GM12891 (cell line): ENCODE results near the gene PPIP5K1. TPM values are rescaled to one million over a fixed set of nuclear protein-coding genes. Genes with fewer than 3 reads are reported as not detected.
"Not testable (repeated sequence)": the region's sequence is repeated elsewhere in the genome, so short reads cannot be mapped to it uniquely, and the experiment has no call there.

Experiments used
- DNase-seq: peaks from one replicate; pipeline ENCODE4 v3.0.0; 2011; ENCODE audit warnings: low spot score; ENCODE audit not compliant: insufficient read length
- FAIRE-seq: peaks from 2 replicates; lab custom pipeline; 2011; peaks lifted over from hg19 to GRCh38; lab: Jason Lieb, UNC
- PAX5 ChIP-seq: IDR thresholded peaks from 2 replicates; pipeline ENCODE4 v1.6.1; 2011; ENCODE audit warnings: low read length, moderate library complexity, mild to moderate bottlenecking; ENCODE audit not compliant: insufficient read depth, severe bottlenecking
- POLR2A ChIP-seq: IDR thresholded peaks from 2 replicates; pipeline ENCODE4 v1.6.1; 2011; ENCODE audit warnings: low read depth, low read length, control low read depth
- POLR2AphosphoS5 ChIP-seq: IDR thresholded peaks from 2 replicates; pipeline ENCODE4 v1.6.1; 2011; ENCODE audit warnings: low read depth, low read length, control low read depth
- POU2F2 ChIP-seq: IDR thresholded peaks from 2 replicates; pipeline ENCODE4 v1.6.1; 2011; ENCODE audit warnings: low read depth, mild to moderate bottlenecking, control low read depth, low read length, moderate library complexity
- SPI1 ChIP-seq: IDR thresholded peaks from 2 replicates; pipeline ENCODE4 v1.6.1; 2011; ENCODE audit warnings: low read depth, low read length, control low read depth
- TAF1 ChIP-seq: IDR thresholded peaks from 2 replicates; pipeline ENCODE4 v1.6.1; 2011; ENCODE audit warnings: low read depth, low read length, control low read depth
- polyA plus RNA-seq: library from polyadenylated mRNA; unstranded; fragments of >200 nt; gene quantifications from one replicate; pipeline ENCODE4 v1.2.1, GENCODE V29; 2012; ENCODE audit warnings: low read depth, missing spikeins, inconsistent platforms; ENCODE audit not compliant: missing spikeins

Gene PPIP5K1
- 12.6 TPM for polyA plus RNA-seq

- FAIRE-seq: peak; percentile 100
- DNase-seq: not testable (repeated sequence)
Measured at GRCh38 chr15:43589778-43590466, at the start of gene PPIP5K1. PPIP5K1 (minus strand) TSS chr15:43590208; CDS start chr15:43584504, 5,704 bp downstream.

GRCh38 chr15:43638464-43639204 is 48.6 kb upstream of the PPIP5K1 start:
- DNase-seq: not testable (repeated sequence)
- FAIRE-seq: peak; percentile 31

- not testable (repeated sequence) for DNase-seq, FAIRE-seq
Measured at GRCh38 chr15:43626937-43627336, 36.9 kb upstream of the PPIP5K1 start.

GRCh38 chr15:43625106-43625505 is 35.1 kb upstream of the PPIP5K1 start:
- no peak for TF ChIP-seq TAF1
- TF ChIP-seq POU2F2: no peak
- TF ChIP-seq SPI1: no peak
- no peak for TF ChIP-seq POLR2A
- TF ChIP-seq PAX5: no peak
- TF ChIP-seq POLR2AphosphoS5: no peak
- FAIRE-seq: no peak
- no peak for DNase-seq

- DNase-seq: not testable (repeated sequence)
- FAIRE-seq: peak; percentile 88
Measured at GRCh38 chr15:43622068-43622799, 32.2 kb upstream of the PPIP5K1 start.

GRCh38 chr15:43618700-43619099 is 28.7 kb upstream of the PPIP5K1 start, which contains the start of gene STRC:
STRC (minus strand) TSS chr15:43618800; CDS start chr15:43618722, 78 bp downstream.
- not testable (repeated sequence) for DNase-seq, FAIRE-seq

GRCh38 chr15:43617750-43618149 is 27.7 kb upstream of the PPIP5K1 start:
- not testable (repeated sequence) for FAIRE-seq, DNase-seq

- not testable (repeated sequence) for DNase-seq, FAIRE-seq
Measured at GRCh38 chr15:43602233-43602632, 12.2 kb upstream of the PPIP5K1 start.

DNA sequence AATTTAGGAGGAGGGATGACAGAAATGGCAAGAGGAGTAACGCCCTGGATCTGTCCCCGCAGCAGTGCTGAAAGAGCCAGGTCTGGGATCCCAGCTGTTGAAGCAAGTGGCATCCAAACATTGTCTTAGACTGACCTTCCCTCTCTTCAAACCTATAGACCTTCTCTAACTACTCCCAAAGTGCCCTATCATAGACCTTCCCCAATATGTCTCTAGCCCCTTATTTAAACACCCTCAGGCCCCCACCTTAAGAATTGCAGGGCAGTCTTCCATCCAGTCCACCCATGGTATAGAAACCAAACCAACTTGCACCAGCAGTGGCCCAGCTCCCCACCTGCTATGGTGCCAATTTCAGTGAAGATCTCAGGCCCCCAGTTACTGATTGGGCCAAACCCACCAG is 10.2 kb upstream of the PPIP5K1 start:
- FAIRE-seq, DNase-seq: not testable (repeated sequence)

- DNase-seq, FAIRE-seq: not testable (repeated sequence)
Measured at GRCh38 chr15:43599131-43599530, 9.1 kb upstream of the PPIP5K1 start.

GRCh38 chr15:43593328-43594190 is 3.6 kb upstream of the PPIP5K1 start, which contains the start of gene CKMT1B:
CKMT1B (plus strand) TSS chr15:43594027; CDS start chr15:43594219, 192 bp downstream.
- not testable (repeated sequence) for DNase-seq
- FAIRE-seq: peak; percentile 68

GRCh38 chr15:43592841-43593240 is 2.8 kb upstream of the PPIP5K1 start:
- DNase-seq, FAIRE-seq: not testable (repeated sequence)

DNA sequence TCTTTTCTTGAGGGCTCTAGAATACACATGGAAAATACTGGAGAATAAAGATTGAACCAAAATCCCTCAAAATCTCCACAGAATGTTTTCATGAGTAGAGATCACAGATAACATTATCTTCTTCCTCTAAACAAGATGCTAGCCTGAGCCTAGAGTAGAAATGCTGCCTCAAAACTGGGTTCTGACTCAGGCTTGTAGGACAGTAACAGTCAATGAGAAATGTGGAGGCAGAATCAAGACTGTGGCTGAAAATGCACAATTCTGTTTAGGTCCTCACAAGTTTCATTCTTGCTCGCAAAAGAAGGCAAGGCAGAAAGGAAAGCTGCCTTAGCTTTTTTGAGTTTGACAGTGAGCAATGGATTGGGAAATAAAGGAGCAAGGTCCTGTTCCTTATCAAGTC is 15.4 kb downstream of the PPIP5K1 start:
- not testable (repeated sequence) for FAIRE-seq

GRCh38 chr15:43566615-43567014 is 23.4 kb downstream of the PPIP5K1 start:
- FAIRE-seq, DNase-seq: not testable (repeated sequence)

More for the DNA sequence above, 15.4 kb downstream of the PPIP5K1 start:
- not testable (repeated sequence) for DNase-seq

DNA sequence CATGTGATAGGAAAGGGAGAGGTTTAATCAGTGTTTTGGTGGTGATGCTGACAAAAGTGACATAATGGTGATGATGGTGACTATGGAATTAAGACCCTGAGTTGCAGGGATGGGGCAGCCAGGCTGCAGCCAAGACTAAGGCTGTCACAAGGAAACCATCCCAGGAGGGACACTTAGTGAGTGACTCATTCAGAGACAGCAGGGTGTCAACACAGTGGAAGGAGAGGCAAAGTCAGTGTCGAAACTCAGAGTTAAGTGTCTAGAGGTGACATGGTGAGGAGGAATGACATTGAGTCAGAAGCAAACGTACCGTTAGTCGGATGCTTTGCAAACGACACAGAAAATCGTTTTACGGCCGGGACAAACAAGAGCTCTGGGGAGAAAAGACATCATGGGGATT is 26.2 kb downstream of the PPIP5K1 start:
- FAIRE-seq: peak; percentile 57
- not testable (repeated sequence) for DNase-seq

- FAIRE-seq, DNase-seq: not testable (repeated sequence)
Measured at GRCh38 chr15:43562753-43563152, 27.3 kb downstream of the PPIP5K1 start.
